ENCODE measurements around the gene SPSB3. TPM values are rescaled to one million over a fixed set of nuclear protein-coding genes. Genes with fewer than 3 reads are reported as not detected.

The SPSB3 gene
- total and polyA plus RNA-seq, 2 of the 13 experiments (the other 11 are each of a cell fraction or from before 2014, with no cell fraction given): 13.2 to 21.9 TPM

DNA sequence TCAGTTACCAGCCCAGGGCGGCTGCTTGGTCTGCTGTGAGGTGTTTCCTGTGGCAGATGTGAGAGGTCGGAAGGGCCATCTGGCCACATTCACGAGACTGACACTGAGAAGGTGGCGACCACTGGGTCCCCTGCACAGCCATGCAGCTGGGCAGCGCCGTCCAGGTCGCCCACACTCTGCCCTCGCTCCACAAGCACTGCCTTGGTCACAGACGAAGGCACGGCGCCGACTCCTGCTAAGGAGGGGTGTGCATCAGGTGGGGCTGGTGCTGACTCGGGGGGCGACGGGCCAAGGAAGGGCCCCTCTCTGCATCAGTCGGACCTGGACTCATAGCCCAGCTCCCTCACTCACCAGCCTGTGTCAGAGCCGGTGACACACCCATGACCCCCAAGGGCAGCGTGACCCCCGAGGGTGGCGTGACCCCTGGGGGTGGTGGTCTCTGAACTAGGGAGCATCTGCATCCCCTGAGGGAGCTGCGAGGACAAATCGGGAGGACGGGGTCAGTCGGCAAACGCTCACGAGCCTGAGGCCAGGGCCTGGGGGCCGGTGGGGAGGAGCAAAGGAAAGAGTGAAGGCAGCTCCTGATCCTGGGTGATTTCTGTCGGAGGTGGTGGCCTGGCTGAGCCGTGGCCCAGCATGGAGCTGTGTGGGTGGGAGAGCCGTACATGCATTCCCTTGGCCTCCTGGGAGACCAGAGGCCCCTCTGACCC lies 41.4 kb downstream of the SPSB3 start:
- intact Hi-C loops (cut with micrococcal nuclease; ENCODE audit: unreplicated experiment) (no loop called here), in situ Hi-C loops (cut with HindIII; ENCODE audit: extremely low pct_ligation_motif_present, low pct_unique_long_range_greater_than_20kb) (no loop called here)
- no peak overlapping the region for H2AFZ ChIP-seq (ENCODE audit: low read length)
- 94% methylated on average over 21 of the region's 30 CpGs for WGBS (ENCODE audit: low lambda C conversion rate)
- no peak overlapping the region for H3K4me3 ChIP-seq (replicated peaks in 1 of 3; ENCODE audit: insufficient read depth in 1 of 3, low read depth in 2 of 3, low read length in 3 of 3)
- H3K9me3 ChIP-seq (ENCODE audit: low read length): peaks cover 12% of the 10 kb centered on the region
- TF ChIP-seq PTBP1 (IDR thresholded peaks at IDR 0.05; ENCODE audit: low read depth, low read length, poor library complexity, severe bottlenecking) (no peak), RXRA (CRISPR knock-in tag; IDR thresholded peaks at IDR 0.05) (no peak), FOSL1 (CRISPR knock-in tag; IDR thresholded peaks at IDR 0.05; ENCODE audit: borderline replicate concordance) (no peak), ZNF30 (CRISPR knock-in tag; IDR thresholded peaks at IDR 0.05) (no peak), ZBTB8A (CRISPR knock-in tag; IDR thresholded peaks at IDR 0.05; ENCODE audit: borderline replicate concordance, low read depth) (no peak), ZNF607 (CRISPR knock-in tag; IDR thresholded peaks at IDR 0.05; ENCODE audit: borderline replicate concordance) (no peak), RARG (CRISPR knock-in tag; IDR thresholded peaks at IDR 0.05; ENCODE audit: low read depth) (no peak), ZNF562 (CRISPR knock-in tag; IDR thresholded peaks at IDR 0.05; ENCODE audit: borderline replicate concordance) (no peak), ZBTB46 (CRISPR knock-in tag; IDR thresholded peaks at IDR 0.05; ENCODE audit: borderline replicate concordance) (no peak), HMG20B (CRISPR knock-in tag; conservative IDR thresholded peaks at IDR 0.05) (no peak), ZNF564 (CRISPR knock-in tag; IDR thresholded peaks at IDR 0.05) (no peak), RFXANK (CRISPR knock-in tag; IDR thresholded peaks at IDR 0.05) (no peak), YEATS4 (CRISPR knock-in tag; IDR thresholded peaks at IDR 0.05; ENCODE audit: borderline replicate concordance) (no peak)
- TF ChIP-seq, protein P1, sequence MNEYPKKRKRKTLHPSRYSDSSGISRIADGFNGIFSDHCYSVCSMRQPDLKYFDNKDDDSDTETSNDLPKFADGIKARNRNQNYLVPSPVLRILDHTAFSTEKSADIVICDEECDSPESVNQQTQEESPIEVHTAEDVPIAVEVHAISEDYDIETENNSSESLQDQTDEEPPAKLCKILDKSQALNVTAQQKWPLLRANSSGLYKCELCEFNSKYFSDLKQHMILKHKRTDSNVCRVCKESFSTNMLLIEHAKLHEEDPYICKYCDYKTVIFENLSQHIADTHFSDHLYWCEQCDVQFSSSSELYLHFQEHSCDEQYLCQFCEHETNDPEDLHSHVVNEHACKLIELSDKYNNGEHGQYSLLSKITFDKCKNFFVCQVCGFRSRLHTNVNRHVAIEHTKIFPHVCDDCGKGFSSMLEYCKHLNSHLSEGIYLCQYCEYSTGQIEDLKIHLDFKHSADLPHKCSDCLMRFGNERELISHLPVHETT (CRISPR knock-in tag; conservative IDR thresholded peaks at IDR 0.05): no peak
- TF ChIP-seq, protein P2, sequence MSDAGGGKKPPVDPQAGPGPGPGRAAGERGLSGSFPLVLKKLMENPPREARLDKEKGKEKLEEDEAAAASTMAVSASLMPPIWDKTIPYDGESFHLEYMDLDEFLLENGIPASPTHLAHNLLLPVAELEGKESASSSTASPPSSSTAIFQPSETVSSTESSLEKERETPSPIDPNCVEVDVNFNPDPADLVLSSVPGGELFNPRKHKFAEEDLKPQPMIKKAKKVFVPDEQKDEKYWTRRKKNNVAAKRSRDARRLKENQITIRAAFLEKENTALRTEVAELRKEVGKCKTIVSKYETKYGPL (CRISPR knock-in tag; IDR thresholded peaks at IDR 0.05): no peak
- no peaks in the 10 kb centered on the region; the same call in 1 of the 2 replicates for H4K20me1 ChIP-seq (ENCODE audit: insufficient read depth, low read length)
- H3K9ac ChIP-seq (ENCODE audit: insufficient read depth, low read depth, low read length): no peak overlapping the region
- H3K79me2 ChIP-seq (ENCODE audit: insufficient read depth, low read length): no peaks in the 10 kb centered on the region
- no peak overlapping the region for H3K4me2 ChIP-seq (ENCODE audit: low read depth, low read length)
- no peaks in the 10 kb centered on the region for H3K27me3 ChIP-seq (ENCODE audit: control insufficient read depth in 1 of 2, insufficient read depth in 2 of 2, low read length in 2 of 2)
- DNase-seq (ENCODE audit: low spot score) (no peak), ATAC-seq (no peak), FAIRE-seq (no peak)
- CTCF ChIA-PET (ENCODE audit: low intra/inter-chr PET ratio, low total read pairs): no interaction called here
- H3K36me3 ChIP-seq (replicated peaks in 1 of 2; ENCODE audit: control insufficient read depth in 1 of 2, insufficient read depth in 2 of 2, low read length in 2 of 2): peaks cover 4 to 23% of the 10 kb centered on the region in 2 experiments; a peak in 4 of 5 replicates
- BruUV-seq (replicated peaks): no TSS peak
- no peak overlapping the region for H3K27ac ChIP-seq (ENCODE audit: extremely low read length, insufficient read depth, low read length)
- no peaks in the 10 kb centered on the region for H3K4me1 ChIP-seq (ENCODE audit: insufficient read depth, low read length)
- POLR2A ChIA-PET: no interaction called here

All from HepG2 (cell line).